SJCRH30 (cell line): ENCODE results near the gene LSM7. TPM values are rescaled to one million over a fixed set of nuclear protein-coding genes. Genes with fewer than 3 reads are reported as not detected.
"Not testable (repeated sequence)": the region's sequence is repeated elsewhere in the genome, so short reads cannot be mapped to it uniquely, and the experiment has no call there.

Experiments used
- DNase-seq, 2 experiments: peaks; one replicate each; pipeline ENCODE4 v3.0.0-alpha.2; 2015 to 2020
- H3K27ac ChIP-seq: fragments of 250-450 bp; sonication (Bioruptor Pico); 2 replicates; pipeline ENCODE4 v1.5.1; 2020; ENCODE audit warnings: mild to moderate bottlenecking, moderate library complexity
- H3K27me3 ChIP-seq: fragments of 250-450 bp; sonication (Bioruptor Pico); 2 replicates; pipeline ENCODE4 v1.5.1; 2020; ENCODE audit warnings: mild to moderate bottlenecking, moderate library complexity
- H3K36me3 ChIP-seq: fragments of 250-450 bp; sonication (Bioruptor Pico); 2 replicates; pipeline ENCODE4 v1.5.1; 2020; ENCODE audit warnings: mild to moderate bottlenecking, moderate library complexity
- H3K4me1 ChIP-seq: fragments of 250-450 bp; sonication (Bioruptor Pico); 2 replicates; pipeline ENCODE4 v1.5.1; 2020; ENCODE audit warnings: mild to moderate bottlenecking, moderate library complexity
- H3K4me3 ChIP-seq: fragments of 250-450 bp; sonication (Bioruptor Pico); 2 replicates; pipeline ENCODE4 v1.5.1; 2020; ENCODE audit warnings: mild to moderate bottlenecking, moderate library complexity
- H3K9me3 ChIP-seq: fragments of 250-450 bp; sonication (Bioruptor Pico); replicated peaks from 2 replicates; pipeline ENCODE4 v1.5.1; 2020; ENCODE audit warnings: mild to moderate bottlenecking, moderate library complexity
- total RNA-seq: library from RNA; depleted of rRNA; stranded (reverse); fragments of >200 nt; shearing (Covaris generic); gene quantifications from 2 replicates; pipeline ENCODE4 v1.2.3, GENCODE V29; 2014

The LSM7 gene
- total RNA-seq, 1 experiment from 2014 or later = 179 TPM

DNA sequence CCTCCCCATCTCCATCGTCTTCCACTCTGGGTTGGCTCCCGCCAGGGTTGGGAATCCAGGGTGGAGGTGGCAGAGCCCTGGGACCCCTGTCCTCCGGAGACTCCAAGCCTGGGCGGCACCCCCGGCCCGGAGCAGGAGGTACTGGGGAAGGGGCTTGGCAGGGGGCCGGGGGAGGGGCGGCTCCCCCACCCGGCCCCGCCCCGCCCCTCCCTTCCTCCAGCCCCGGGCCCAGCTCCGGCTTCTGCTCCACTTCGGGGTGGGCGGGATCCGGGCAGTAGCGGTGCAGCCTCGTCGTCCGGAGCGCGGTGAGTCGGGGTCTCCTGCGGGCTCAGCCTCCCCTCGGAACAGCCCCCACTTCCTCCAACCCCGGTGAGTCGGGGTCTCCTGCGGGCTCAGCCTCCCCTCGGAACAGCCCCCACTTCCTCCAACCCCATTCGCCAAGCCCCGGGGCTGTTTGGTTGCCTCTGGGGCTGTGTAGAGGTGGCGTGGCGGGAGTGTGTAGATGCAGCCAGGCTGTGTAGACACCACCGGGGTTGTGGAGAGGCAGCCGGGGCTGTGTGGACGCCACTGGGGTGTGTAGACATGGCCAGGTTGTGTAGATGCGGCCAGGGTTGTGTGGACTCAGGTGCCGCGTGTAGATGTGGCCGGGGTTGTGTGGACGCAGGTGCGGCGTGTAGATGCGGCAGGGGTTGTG is 31.8 kb upstream of the LSM7 start, which contains the start of gene TMPRSS9:
TMPRSS9 (plus strand) TSS at position 274 of the 694 bp plus-strand sequence. CDS start 29,521 bp downstream, outside the sequence.
- H3K27me3 ChIP-seq = peaks cover 12% of the 10 kb centered on the region
- no peaks in the 10 kb centered on the region for H3K9me3 ChIP-seq
- H3K4me1 ChIP-seq = peaks cover 7% of the 10 kb centered on the region
- H3K4me3 ChIP-seq = no peak within 1 kb of the TSS
- H3K36me3 ChIP-seq = no peaks in the 10 kb centered on the region
- DNase-seq = no peak
- no peak within 1 kb of the TSS for H3K27ac ChIP-seq

GRCh38 chr19:2358548-2359173 is 30.3 kb upstream of the LSM7 start:
- no peaks in the 10 kb centered on the region for H3K9me3 ChIP-seq
- H3K27me3 ChIP-seq = peaks cover 12% of the 10 kb centered on the region; the same call in 1 of the 2 replicates
- no peaks in the 10 kb centered on the region for H3K36me3 ChIP-seq
- DNase-seq = no peak
- H3K27ac ChIP-seq = no peak overlapping the region
- peaks cover 7% of the 10 kb centered on the region for H3K4me1 ChIP-seq
- no peak overlapping the region for H3K4me3 ChIP-seq

DNA sequence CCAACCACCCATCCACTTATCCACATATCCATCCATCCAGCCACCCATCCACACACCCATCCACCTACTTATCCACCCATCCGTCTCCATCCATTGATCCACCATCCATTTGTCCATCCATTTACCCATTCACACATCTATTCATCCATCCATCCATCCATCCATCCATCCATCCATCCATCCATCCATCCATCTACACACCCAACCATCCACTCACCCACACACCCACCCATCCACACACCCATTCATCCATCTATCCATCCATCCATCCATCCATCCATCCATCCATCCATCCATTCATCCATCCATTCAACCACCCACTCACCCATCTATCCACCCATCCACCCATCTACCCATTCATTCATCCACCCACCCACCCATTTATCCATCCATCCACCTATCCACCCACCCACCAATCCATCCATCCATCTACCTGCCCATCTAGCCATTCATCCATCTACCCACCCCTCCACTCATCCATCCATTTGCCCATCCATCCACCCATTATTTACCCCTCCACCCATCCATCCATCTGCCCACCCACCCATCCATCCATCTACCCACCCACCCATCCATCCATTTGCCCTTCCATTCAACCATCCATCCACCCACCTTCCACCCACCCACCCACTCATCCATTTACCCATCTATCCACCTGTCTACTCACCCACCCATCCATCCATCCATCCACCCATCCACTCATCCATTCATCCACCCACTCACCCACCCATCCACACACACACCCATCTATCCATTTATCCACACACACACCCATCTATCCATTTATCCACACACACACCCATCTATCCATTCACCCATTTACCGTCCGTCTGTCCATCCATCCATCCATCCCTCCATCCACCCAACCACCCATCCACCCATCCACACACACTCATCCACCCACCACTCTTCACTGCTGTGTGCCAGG is 29.2 kb upstream of the LSM7 start:
- Histone ChIP-seq H3K36me3 (no peaks in the 10 kb centered on the region), H3K27me3 (peaks cover 3% of the 10 kb centered on the region; the same call in 1 of the 2 replicates), H3K27ac (no peak overlapping the region), H3K4me1 (peaks cover 7% of the 10 kb centered on the region), H3K4me3 (no peak overlapping the region), H3K9me3 (no peaks in the 10 kb centered on the region)
- DNase-seq = no peak

- Histone ChIP-seq H3K27ac (0 out of 2 replicates have a peak overlapping the region, but pooled peaks have one; percentile 3), H3K9me3 (no peaks in the 10 kb centered on the region), H3K36me3 (no peaks in the 10 kb centered on the region), H3K27me3 (no peaks in the 10 kb centered on the region), H3K4me3 (no peak overlapping the region), H3K4me1 (peaks cover 7% of the 10 kb centered on the region)
- DNase-seq = no peak
Measured at GRCh38 chr19:2356036-2356646, 27.8 kb upstream of the LSM7 start.

DNA sequence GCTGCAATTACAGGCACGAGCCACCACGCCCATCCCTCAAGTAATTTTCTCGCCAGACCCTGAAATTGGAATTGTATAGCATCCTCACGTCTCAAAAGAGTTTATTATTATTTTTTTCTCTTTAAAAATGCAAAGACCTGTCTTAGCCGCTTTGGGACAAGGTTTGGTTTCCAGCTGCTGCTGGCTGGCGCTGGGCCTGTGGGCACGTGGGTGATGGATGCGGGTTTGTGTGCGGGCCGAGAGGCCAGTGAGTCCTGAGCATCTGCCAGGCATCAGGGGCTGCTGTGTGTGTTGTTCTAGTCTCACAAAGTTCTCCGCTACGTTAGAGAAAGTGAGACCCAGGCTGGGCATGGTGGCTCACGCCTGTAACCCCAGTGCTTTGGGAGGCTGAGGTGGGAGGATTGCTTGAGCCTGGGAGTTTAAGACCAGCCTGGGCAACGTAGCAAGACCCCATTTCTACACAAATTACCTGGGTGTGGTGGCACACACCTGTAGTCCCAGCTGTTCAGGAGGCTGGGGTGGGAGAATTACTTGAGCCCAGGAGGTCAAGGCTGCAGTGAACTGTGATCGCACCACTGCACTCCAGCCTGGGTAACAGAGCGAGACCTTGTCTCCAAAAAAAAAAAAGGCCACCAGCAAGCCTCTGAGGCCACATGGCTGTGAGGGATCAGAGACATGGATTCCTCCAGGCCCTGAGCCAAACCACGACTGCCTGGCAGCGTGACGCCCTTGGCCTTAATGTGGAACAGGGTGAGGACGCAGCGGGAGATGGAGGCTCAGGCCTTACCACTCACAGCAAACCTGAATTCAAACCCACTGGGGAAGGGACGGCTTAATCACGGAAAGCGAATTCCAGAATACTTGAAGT is 27.0 kb upstream of the LSM7 start:
- Histone ChIP-seq H3K27ac (0 out of 2 replicates have a peak overlapping the region, but pooled peaks have one; percentile 3), H3K9me3 (no peaks in the 10 kb centered on the region), H3K36me3 (no peaks in the 10 kb centered on the region), H3K27me3 (no peaks in the 10 kb centered on the region), H3K4me1 (peaks cover 7% of the 10 kb centered on the region), H3K4me3 (no peak overlapping the region)
- DNase-seq = peak; percentile 73 to 79

DNA sequence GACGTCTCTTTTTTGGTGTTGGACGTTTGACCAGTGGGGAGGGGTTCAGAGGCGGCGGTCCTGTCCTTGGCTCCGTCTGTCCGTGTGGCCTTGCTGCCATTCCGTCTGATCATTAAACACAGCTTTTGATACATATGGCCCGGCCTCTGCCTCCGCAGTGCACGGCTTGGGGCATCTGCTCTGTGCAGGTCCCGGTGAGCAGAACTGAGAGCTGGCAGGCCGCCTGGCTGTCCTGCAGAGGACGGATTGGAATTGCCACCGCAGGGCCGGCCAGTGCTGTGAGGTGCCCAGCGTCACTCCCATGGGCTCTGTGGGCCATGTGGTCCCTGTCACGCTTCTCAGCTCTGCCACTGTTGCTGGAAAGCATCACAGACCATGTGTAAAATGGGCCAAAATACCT is 26.3 kb upstream of the LSM7 start:
- Histone ChIP-seq H3K36me3 (no peaks in the 10 kb centered on the region), H3K27ac (no peak overlapping the region), H3K27me3 (no peaks in the 10 kb centered on the region), H3K4me3 (no peak overlapping the region), H3K9me3 (no peaks in the 10 kb centered on the region), H3K4me1 (peaks cover 7% of the 10 kb centered on the region)
- no peak for DNase-seq

DNA sequence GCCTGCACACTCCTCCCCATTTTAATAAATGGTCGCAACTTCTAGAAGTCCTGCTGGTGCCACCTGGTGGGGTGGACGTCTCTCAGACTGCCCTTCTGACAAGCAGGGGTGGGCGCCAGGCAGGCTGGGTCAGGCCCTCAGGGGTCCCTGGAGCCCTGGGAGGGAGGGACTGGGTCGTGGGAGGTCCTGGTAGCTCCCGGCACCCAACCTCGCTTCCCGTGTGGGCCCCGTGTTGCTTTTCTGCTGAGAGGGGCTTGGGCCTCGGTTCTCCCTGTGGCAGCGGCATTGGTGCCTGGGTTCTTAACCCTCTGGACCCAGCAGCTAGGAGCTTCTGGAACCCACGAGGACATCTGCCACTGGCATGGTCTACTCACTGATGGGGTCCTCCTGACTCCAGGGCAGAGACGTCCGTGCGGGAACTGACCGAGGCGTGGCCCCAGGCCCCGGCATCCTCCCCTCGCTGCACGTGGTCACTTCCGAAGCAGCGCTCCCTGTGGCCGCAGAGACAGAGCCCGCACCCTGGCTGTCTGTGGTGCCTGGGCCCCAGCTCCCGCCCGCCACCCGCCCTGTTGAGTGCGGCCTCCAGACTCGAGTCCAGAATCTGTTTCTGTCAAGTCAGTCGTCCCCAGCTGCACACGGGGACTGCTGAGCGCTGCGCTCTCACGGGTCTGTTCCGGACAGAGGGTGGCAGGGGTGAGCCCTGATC is 25.7 kb upstream of the LSM7 start:
- H3K27ac ChIP-seq = no peak overlapping the region
- H3K4me1 ChIP-seq = peaks cover 7% of the 10 kb centered on the region
- H3K9me3 ChIP-seq = no peaks in the 10 kb centered on the region
- H3K36me3 ChIP-seq = no peaks in the 10 kb centered on the region
- H3K4me3 ChIP-seq = no peak overlapping the region
- no peak for DNase-seq
- H3K27me3 ChIP-seq = no peaks in the 10 kb centered on the region

GRCh38 chr19:2353159-2353886 is 24.9 kb upstream of the LSM7 start:
- Histone ChIP-seq H3K9me3 (no peaks in the 10 kb centered on the region), H3K4me1 (peaks cover 7% of the 10 kb centered on the region), H3K27me3 (no peaks in the 10 kb centered on the region), H3K27ac (no peak overlapping the region), H3K4me3 (no peak overlapping the region), H3K36me3 (no peaks in the 10 kb centered on the region)
- DNase-seq = no peak

- Histone ChIP-seq H3K36me3 (no peaks in the 10 kb centered on the region), H3K4me3 (no peak overlapping the region), H3K27me3 (no peaks in the 10 kb centered on the region), H3K27ac (no peak overlapping the region), H3K4me1 (peaks cover 7% of the 10 kb centered on the region), H3K9me3 (no peaks in the 10 kb centered on the region)
- DNase-seq = no peak
Measured at GRCh38 chr19:2352121-2352520, 23.7 kb upstream of the LSM7 start.

DNA sequence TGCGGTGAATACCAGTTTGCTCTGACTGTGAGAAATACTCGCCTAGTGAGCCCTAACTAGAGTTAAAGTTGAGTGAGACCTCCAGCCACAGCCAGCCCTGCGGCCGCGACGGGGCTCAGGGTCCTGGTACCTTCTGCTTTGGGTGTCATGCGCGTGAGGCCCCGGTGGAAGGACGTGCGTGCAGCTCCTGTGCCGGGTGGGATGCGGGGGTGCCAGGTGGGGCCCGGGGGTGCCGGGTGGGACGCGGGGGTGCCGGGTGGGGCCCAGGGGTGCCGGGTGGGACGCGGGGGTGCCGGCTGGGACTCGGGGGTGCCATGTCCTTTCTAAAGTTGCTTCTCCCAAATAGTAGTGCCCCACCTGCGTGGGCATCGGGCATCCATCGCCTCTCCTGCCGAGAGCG is 23.2 kb upstream of the LSM7 start:
- no peaks in the 10 kb centered on the region for H3K9me3 ChIP-seq
- DNase-seq = no peak
- no peaks in the 10 kb centered on the region for H3K27me3 ChIP-seq
- H3K27ac ChIP-seq = no peak overlapping the region
- no peaks in the 10 kb centered on the region for H3K36me3 ChIP-seq
- H3K4me3 ChIP-seq = no peak overlapping the region
- peaks cover 7% of the 10 kb centered on the region for H3K4me1 ChIP-seq

GRCh38 chr19:2350656-2351055 is 22.3 kb upstream of the LSM7 start:
- Histone ChIP-seq H3K9me3 (no peaks in the 10 kb centered on the region), H3K27me3 (no peaks in the 10 kb centered on the region), H3K4me1 (no peaks in the 10 kb centered on the region), H3K36me3 (no peaks in the 10 kb centered on the region), H3K27ac (no peak overlapping the region), H3K4me3 (no peak overlapping the region)
- DNase-seq = no peak

- not testable (repeated sequence) for DNase-seq, H3K36me3 ChIP-seq, H3K9me3 ChIP-seq, H3K4me1 ChIP-seq, H3K27me3 ChIP-seq, H3K27ac ChIP-seq, H3K4me3 ChIP-seq
Measured at GRCh38 chr19:2349818-2350217, 21.4 kb upstream of the LSM7 start.
